ENCODE measurements around the gene MACROD1.
A peak's percentile ranks its signal among the peaks of the same experiment; 100 is the strongest.
"Not testable (repeated sequence)": the region's sequence is repeated elsewhere in the genome, so short reads cannot be mapped to it uniquely, and the experiment has no call there.

Gene MACROD1

GRCh38 chr11:64052938-64053622 is 112.8 kb downstream of the MACROD1 start:
- DNase-seq = no peak

- no peak for DNase-seq
Measured at GRCh38 chr11:64052436-64052835, 113.5 kb downstream of the MACROD1 start.

GRCh38 chr11:64051297-64051696 is 114.6 kb downstream of the MACROD1 start:
- DNase-seq = no peak

GRCh38 chr11:64049509-64049908 is 116.4 kb downstream of the MACROD1 start:
- no peak for DNase-seq

GRCh38 chr11:64048042-64048854 is 117.7 kb downstream of the MACROD1 start:
- no peak for DNase-seq

GRCh38 chr11:64047373-64047772 is 118.5 kb downstream of the MACROD1 start:
- DNase-seq = not testable (repeated sequence)

- DNase-seq = no peak
Measured at GRCh38 chr11:64045700-64046099, 120.2 kb downstream of the MACROD1 start.

- DNase-seq = no peak
Measured at GRCh38 chr11:64044730-64045393, 121.1 kb downstream of the MACROD1 start.

- DNase-seq = no peak
Measured at GRCh38 chr11:64043545-64043944, 122.4 kb downstream of the MACROD1 start.

- no peak for DNase-seq
Measured at GRCh38 chr11:64042301-64042700, 123.6 kb downstream of the MACROD1 start.

GRCh38 chr11:64041846-64042245 is 124.1 kb downstream of the MACROD1 start:
- DNase-seq = no peak

- DNase-seq = no peak
Measured at GRCh38 chr11:64040684-64041322, 125.1 kb downstream of the MACROD1 start.

GRCh38 chr11:64039012-64039665 is 126.8 kb downstream of the MACROD1 start:
- DNase-seq = no peak

GRCh38 chr11:64038500-64038899 is 127.4 kb downstream of the MACROD1 start:
- no peak for DNase-seq

GRCh38 chr11:64037027-64037634 is 128.8 kb downstream of the MACROD1 start:
- DNase-seq = no peak

- DNase-seq = peak; percentile 62
Measured at GRCh38 chr11:64036087-64037026, 129.6 kb downstream of the MACROD1 start.

GRCh38 chr11:64035576-64035975 is 130.3 kb downstream of the MACROD1 start, which contains the start of gene FLRT1:
Gene FLRT1 (plus strand): TSS chr11:64035931. CDS start chr11:64116268, 80,337 bp downstream.
- DNase-seq = no peak

- DNase-seq = no peak
Measured at GRCh38 chr11:64035081-64035524, 130.8 kb downstream of the MACROD1 start.

- DNase-seq = no peak
Measured at GRCh38 chr11:64034411-64034811, 131.5 kb downstream of the MACROD1 start.

- DNase-seq = no peak
Measured at GRCh38 chr11:64032050-64032449, 133.9 kb downstream of the MACROD1 start.

GRCh38 chr11:64031001-64031400 is 134.9 kb downstream of the MACROD1 start:
- DNase-seq = no peak
